ENCODE results near the gene PSMD2.

PSMD2 gene

DNA sequence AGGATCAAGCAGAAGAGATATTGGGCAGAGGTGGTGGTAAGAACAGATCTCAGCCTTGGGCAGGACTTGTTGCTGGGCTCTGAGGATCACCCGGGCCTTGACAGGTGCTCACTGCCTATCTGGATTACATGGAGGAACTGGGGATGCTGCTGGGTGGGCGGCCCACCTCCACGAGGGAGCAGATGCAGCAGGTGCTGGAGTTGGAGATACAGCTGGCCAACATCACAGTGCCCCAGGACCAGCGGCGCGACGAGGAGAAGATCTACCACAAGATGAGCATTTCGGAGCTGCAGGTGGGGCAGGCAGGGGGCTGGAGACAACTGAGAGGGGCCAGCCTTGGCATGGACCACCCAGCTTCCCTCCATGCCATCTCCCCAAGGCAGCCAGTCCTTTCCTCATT lies 15.4 kb upstream of the PSMD2 start:
- DNase-seq: no peak

- DNase-seq: no peak
These were observed 14.3 kb upstream of the PSMD2 start for GRCh38 chr3:184284696-184285095.

DNA sequence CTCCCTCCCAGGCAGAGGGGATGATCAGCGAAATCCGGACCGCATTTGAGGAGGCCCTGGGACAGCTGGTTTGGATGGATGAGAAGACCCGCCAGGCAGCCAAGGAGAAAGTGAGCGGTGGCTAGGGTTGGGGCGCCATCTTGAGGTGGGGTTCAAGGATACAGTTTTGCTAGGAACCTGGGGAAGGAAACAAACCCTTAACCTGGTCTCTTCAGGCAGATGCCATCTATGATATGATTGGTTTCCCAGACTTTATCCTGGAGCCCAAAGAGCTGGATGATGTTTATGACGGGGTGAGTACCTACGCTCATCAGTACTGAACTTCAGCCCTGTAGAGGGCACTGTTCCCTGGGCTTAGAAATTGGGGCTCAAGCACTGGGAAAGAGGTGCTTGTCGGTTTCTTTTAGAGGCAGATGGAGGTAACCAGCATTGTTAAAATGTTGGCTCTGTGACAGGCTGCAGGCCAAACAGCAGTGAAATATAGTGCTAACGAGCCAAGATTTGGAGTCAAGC lies 9.6 kb upstream of the PSMD2 start:
- DNase-seq: peak; percentile 40

GRCh38 chr3:184290331-184290730 lies 8.7 kb upstream of the PSMD2 start:
- no peak for DNase-seq

- DNase-seq: no peak
These were observed 7.8 kb upstream of the PSMD2 start for GRCh38 chr3:184291044-184291737.

- no peak for DNase-seq
These were observed 7.1 kb upstream of the PSMD2 start for GRCh38 chr3:184291738-184292445.

DNA sequence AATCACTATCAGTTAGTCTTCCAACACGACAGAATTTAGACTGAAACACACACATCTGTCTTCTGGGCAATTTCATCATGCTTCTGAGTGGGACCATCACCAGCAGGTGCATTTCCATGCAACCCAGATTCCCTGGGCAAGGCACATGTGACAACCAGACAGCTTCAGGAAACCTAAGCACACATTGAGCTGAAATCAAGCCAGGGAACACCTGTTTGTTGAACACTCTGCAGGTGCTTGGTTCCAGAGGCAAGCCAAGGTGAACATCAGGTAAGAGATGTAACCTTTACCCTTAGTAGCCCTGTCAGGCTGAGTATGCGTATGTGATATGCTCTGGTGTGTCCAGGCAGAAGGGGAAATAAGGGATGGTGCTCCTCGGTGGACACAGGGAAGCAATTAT lies 3.3 kb upstream of the PSMD2 start:
- no peak for DNase-seq

GRCh38 chr3:184296616-184297015 lies 2.4 kb upstream of the PSMD2 start:
- DNase-seq: no peak

GRCh38 chr3:184299488-184300377 lies 692 bp downstream of the PSMD2 start:
- no peak for DNase-seq

GRCh38 chr3:184300378-184300720 lies 1.3 kb downstream of the PSMD2 start:
- DNase-seq: no peak

DNA sequence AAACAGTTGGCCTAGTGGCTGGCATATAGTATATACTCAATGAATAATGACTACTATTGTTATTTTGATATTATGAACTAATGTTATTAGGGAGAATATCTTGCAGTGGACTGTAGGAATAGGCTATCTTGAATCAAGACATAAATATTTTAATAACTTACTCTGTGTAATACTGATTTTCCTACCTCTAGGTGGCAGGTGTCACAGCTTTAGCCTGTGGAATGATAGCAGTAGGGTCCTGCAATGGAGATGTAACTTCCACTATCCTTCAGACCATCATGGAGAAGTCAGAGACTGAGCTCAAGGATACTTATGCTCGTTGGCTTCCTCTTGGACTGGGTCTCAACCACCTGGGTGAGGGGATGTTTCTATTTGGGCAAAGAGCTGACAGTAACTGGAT lies 6.5 kb downstream of the PSMD2 start:
- DNase-seq: no peak

- DNase-seq: no peak
These were observed 7.4 kb downstream of the PSMD2 start for GRCh38 chr3:184306341-184306972.

DNA sequence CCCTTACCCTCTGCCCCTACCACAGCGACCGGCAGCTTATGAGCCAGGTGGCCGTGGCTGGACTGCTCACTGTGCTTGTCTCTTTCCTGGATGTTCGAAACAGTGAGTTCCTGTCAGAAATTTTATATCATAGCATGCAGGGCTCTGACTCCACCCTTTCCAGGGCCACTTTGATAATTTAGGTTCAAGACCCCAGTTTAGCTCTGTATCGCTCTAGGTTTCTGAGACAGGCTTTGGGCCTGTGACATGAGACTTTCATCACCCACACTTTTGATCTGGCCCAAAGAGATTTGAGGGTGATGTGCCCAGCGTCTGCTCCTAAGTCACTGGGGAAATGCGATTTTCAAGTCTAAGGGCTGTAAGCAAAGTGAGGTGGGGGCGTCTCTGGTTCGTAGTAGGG lies 8.9 kb downstream of the PSMD2 start:
- no peak for DNase-seq

GRCh38 chr3:184308744-184309143 lies 9.7 kb downstream of the PSMD2 start:
- DNase-seq: no peak

GRCh38 chr3:184311633-184312032 lies 12.6 kb downstream of the PSMD2 start:
- DNase-seq: no peak

GRCh38 chr3:184314363-184314699 lies 15.3 kb downstream of the PSMD2 start, which contains the start of gene EIF4G1:
Gene EIF4G1, plus strand, starts transcription at chr3:184314606. Its CDS starts 1,191 bp downstream, at chr3:184315797.
- DNase-seq: peak; percentile 87

- peak; percentile 50 for DNase-seq
These were observed 15.9 kb downstream of the PSMD2 start for GRCh38 chr3:184314700-184315542.

DNA sequence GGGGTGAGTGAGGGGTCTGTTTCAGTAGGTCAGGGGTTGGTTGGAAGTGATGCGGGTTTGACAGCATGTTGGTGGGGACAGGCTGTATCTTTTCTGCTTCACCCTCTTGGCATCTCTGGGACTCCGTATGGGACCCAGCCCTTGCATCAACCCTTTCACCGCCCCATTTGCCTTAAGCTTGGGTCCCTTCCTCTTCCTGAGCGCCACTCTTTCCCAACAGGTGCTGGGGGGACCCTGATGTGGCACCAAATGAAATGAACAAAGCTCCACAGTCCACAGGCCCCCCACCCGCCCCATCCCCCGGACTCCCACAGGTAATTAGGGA lies 16.5 kb downstream of the PSMD2 start:
- DNase-seq: no peak

- no peak for DNase-seq
These were observed 17.0 kb downstream of the PSMD2 start for GRCh38 chr3:184315871-184316661.

GRCh38 chr3:184316792-184317191 lies 17.8 kb downstream of the PSMD2 start:
- no peak for DNase-seq

DNA sequence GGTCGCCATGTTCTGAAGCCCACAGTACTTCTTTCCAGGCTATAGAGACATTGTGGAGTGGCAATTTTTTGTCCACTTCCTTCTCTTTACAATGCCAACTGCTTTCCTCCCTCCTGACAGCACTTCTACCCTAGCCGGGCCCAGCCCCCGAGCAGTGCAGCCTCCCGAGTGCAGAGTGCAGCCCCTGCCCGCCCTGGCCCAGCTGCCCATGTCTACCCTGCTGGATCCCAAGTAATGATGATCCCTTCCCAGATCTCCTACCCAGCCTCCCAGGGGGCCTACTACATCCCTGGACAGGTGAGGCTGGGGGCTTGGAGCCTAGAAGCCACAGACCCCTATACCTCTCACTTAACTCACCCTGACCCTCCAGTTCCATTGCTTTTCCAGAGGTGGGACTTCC lies 18.2 kb downstream of the PSMD2 start:
- no peak for DNase-seq

DNA sequence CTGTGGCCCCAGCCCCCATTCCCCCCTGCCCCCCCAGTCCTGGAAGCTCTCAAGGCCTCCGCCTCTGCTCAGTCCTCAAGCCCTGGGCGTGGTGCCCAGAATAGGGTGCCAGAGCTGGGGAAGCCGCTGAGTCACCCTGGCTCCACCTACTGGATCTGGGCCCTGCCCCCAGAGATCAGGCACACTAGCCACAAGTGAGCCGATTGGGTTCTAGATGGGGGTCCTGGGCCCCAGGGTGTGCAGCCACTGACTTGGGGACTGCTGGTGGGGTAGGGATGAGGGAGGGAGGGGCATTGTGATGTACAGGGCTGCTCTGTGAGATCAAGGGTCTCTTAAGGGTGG lies 21.0 kb downstream of the PSMD2 start:
- peak; percentile 33 for DNase-seq
